WERI-Rb-1 (cell line): ENCODE measurements around the gene PRICKLE1.

Experiments used
- DNase-seq: peaks from one replicate; pipeline ENCODE4 v3.0.0-alpha.2; 2020
- H3K27ac ChIP-seq: fragments of 250-450 bp; sonication (Bioruptor Pico); 2 replicates; pipeline ENCODE4 v1.5.1; 2020; ENCODE audit warnings: mild to moderate bottlenecking, moderate library complexity
- H3K27me3 ChIP-seq: fragments of 250-450 bp; sonication (Bioruptor Pico); 2 replicates; pipeline ENCODE4 v1.5.1; 2021; ENCODE audit warnings: mild to moderate bottlenecking, low read depth, moderate library complexity; ENCODE audit not compliant: insufficient read depth, severe bottlenecking
- H3K36me3 ChIP-seq: fragments of 250-450 bp; sonication (Bioruptor Pico); 2 replicates; pipeline ENCODE4 v1.5.1; 2020; ENCODE audit warnings: mild to moderate bottlenecking, moderate library complexity
- H3K4me3 ChIP-seq: 2 replicates; pipeline ENCODE4 v1.5.1; 2011; ENCODE audit warnings: low read depth, mild to moderate bottlenecking, control low read depth, low read length
- H3K9me3 ChIP-seq: fragments of 250-450 bp; sonication (Bioruptor Pico); 2 replicates; pipeline ENCODE4 v1.5.1; 2021; ENCODE audit warnings: mild to moderate bottlenecking, moderate library complexity; ENCODE audit not compliant: severe bottlenecking
- TF ChIP-seq, protein P1 (sequence below): IDR thresholded peaks from 2 replicates; pipeline ENCODE4 v1.5.1; 2011; ENCODE audit warnings: low read depth, mild to moderate bottlenecking, control low read depth, inconsistent platforms, low read length

PRICKLE1 gene

GRCh38 chr12:42459336-42459847 is 130.2 kb downstream of the PRICKLE1 start:
- Histone ChIP-seq H3K4me3 (no peak overlapping the region), H3K36me3 (no peaks in the 10 kb centered on the region), H3K9me3 (no peaks in the 10 kb centered on the region), H3K27ac (no peak overlapping the region), H3K27me3 (no peaks in the 10 kb centered on the region)
- DNase-seq = no peak
- TF ChIP-seq, protein P1, sequence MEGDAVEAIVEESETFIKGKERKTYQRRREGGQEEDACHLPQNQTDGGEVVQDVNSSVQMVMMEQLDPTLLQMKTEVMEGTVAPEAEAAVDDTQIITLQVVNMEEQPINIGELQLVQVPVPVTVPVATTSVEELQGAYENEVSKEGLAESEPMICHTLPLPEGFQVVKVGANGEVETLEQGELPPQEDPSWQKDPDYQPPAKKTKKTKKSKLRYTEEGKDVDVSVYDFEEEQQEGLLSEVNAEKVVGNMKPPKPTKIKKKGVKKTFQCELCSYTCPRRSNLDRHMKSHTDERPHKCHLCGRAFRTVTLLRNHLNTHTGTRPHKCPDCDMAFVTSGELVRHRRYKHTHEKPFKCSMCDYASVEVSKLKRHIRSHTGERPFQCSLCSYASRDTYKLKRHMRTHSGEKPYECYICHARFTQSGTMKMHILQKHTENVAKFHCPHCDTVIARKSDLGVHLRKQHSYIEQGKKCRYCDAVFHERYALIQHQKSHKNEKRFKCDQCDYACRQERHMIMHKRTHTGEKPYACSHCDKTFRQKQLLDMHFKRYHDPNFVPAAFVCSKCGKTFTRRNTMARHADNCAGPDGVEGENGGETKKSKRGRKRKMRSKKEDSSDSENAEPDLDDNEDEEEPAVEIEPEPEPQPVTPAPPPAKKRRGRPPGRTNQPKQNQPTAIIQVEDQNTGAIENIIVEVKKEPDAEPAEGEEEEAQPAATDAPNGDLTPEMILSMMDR = no peak

- H3K9me3 ChIP-seq = no peaks in the 10 kb centered on the region
- H3K27ac ChIP-seq = no peak overlapping the region
- no peaks in the 10 kb centered on the region for H3K36me3 ChIP-seq
- DNase-seq = no peak
- TF ChIP-seq, protein P1 = no peak
- H3K27me3 ChIP-seq = no peaks in the 10 kb centered on the region
- H3K4me3 ChIP-seq = no peak overlapping the region
Observed at GRCh38 chr12:42458575-42458974, 131.0 kb downstream of the PRICKLE1 start.

DNA sequence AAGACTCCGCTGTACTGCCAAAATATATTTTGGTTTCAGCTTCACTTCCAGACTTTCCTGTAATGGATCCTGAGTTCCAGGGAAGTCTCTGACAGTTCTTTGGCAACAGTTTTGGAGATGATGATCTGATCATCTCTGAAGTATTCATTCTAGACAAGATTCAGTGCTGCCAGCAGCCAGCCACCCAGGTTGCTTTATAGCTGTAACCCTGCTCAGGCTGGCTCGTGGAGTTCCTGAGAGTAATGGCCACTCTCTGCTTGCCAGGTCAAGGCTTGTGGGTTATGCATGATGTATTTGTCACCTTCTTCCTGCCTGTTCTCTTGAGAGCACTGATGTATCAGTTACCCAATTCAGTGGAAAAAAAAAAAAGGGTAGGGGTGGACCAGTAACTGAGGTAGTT is 139.3 kb downstream of the PRICKLE1 start:
- Histone ChIP-seq H3K27me3 (no peaks in the 10 kb centered on the region), H3K27ac (no peak overlapping the region), H3K36me3 (peaks cover 6% of the 10 kb centered on the region; the same call in 1 of the 2 replicates), H3K9me3 (no peaks in the 10 kb centered on the region), H3K4me3 (no peak overlapping the region)
- TF ChIP-seq, protein P1 = no peak
- no peak for DNase-seq

- Histone ChIP-seq H3K9me3 (no peaks in the 10 kb centered on the region), H3K36me3 (peaks cover 11% of the 10 kb centered on the region), H3K27ac (no peak overlapping the region), H3K4me3 (no peak overlapping the region), H3K27me3 (no peaks in the 10 kb centered on the region)
- DNase-seq = no peak
- TF ChIP-seq, protein P1 = no peak
Observed at GRCh38 chr12:42448841-42449240, 140.7 kb downstream of the PRICKLE1 start.

GRCh38 chr12:42447371-42447786 is 142.2 kb downstream of the PRICKLE1 start:
- Histone ChIP-seq H3K9me3 (no peaks in the 10 kb centered on the region), H3K27me3 (no peaks in the 10 kb centered on the region), H3K4me3 (no peak overlapping the region), H3K36me3 (peaks cover 26% of the 10 kb centered on the region), H3K27ac (no peak overlapping the region)
- DNase-seq = no peak
- TF ChIP-seq, protein P1 = no peak

DNA sequence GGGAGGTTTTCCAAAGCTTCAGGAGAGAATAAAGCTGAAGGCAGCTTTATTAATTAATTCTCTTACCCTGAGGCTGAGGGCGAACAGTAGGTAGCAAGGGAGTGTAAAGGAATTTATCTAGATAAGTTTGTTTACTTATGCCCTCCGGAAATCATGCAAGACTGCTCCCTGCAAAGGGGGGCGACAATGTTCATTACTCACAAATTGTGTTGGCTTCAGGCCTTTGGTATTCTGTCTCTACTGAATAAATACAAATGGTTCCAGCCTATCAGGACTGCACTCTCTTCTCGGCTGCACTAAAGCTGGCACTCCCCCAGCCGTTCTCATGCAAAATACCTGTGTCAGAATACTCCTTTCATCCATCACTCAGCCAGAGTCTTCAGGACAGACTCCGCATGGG is 142.8 kb downstream of the PRICKLE1 start:
- Histone ChIP-seq H3K27me3 (no peaks in the 10 kb centered on the region), H3K4me3 (no peak overlapping the region), H3K27ac (no peak overlapping the region), H3K9me3 (no peaks in the 10 kb centered on the region), H3K36me3 (peaks cover 32% of the 10 kb centered on the region)
- DNase-seq = no peak
- TF ChIP-seq, protein P1 = no peak
